NCI-H82 treated with DMSO at 0.1 percent for 48 hours (cell line): ENCODE measurements around the gene FHOD1.

Experiments used
- DNase-seq: peaks from one replicate; lab custom pipeline; 2025; ENCODE audit not compliant: unreplicated experiment; lab: John Stamatoyannopoulos, UW

FHOD1 gene

DNA sequence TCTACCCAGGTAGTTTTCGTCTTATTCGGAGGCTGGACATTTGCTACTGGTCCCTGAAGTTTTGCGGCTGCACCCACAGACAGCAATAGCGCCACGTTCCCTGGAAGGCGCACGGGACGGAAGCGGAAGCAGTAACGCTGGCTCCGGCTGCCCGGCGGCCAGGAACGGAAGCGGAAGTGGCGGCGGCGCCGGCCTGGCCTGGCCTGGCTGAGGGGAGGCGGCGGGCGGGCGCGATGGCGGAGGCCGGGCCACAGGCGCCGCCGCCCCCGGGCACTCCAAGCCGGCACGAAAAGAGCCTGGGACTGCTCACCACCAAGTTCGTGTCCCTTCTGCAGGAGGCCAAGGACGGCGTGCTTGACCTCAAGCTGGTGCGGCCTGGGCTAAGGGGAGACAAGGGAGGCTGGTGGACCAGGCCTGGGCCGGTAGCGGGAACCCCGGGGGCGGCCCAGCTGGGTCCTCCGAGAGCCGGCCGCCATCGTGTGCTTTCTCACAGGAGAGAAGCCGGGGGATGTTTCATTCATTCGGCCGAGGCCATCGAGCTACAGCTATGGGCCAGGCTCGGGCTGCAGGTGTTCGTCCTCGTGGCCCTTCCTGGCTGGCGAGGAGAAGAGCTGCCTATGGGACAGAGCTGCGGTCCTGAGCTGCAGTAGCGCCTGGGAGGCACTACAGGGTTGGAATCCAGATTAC is 55.1 kb downstream of the FHOD1 start, which contains the start of gene E2F4:
E2F4 (plus strand) TSS at position 161 of the 687 bp plus-strand sequence; CDS start at position 234, 73 bp downstream.
- DNase-seq: peak; percentile 65

DNA sequence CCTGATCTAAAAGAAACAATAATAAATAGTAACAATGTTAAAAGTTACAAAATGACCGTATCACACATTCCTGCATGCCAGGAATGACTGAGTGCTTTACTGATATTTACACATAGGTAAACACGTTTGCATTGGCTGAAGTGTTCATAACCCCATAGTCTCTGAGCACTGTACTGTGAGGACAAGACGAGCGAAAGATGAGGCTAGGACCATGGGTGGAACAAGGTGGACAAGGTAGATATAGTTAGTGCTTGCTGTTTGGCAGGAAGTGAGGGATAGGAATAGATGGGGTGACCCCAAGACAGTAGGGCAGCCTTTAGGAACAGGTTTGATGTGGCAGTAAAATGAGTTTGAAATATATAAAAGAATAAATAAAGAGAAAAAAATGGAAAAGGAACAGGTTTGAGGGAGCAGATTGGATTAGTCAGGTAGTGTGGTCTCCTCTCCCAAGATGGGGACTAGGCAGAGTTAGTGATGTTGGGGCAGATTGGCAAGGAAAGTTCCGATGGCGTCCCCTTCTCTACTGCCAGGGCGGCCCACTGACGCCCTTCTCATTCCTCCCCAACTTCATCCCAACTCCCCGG is 55.8 kb downstream of the FHOD1 start:
- no peak for DNase-seq

DNA sequence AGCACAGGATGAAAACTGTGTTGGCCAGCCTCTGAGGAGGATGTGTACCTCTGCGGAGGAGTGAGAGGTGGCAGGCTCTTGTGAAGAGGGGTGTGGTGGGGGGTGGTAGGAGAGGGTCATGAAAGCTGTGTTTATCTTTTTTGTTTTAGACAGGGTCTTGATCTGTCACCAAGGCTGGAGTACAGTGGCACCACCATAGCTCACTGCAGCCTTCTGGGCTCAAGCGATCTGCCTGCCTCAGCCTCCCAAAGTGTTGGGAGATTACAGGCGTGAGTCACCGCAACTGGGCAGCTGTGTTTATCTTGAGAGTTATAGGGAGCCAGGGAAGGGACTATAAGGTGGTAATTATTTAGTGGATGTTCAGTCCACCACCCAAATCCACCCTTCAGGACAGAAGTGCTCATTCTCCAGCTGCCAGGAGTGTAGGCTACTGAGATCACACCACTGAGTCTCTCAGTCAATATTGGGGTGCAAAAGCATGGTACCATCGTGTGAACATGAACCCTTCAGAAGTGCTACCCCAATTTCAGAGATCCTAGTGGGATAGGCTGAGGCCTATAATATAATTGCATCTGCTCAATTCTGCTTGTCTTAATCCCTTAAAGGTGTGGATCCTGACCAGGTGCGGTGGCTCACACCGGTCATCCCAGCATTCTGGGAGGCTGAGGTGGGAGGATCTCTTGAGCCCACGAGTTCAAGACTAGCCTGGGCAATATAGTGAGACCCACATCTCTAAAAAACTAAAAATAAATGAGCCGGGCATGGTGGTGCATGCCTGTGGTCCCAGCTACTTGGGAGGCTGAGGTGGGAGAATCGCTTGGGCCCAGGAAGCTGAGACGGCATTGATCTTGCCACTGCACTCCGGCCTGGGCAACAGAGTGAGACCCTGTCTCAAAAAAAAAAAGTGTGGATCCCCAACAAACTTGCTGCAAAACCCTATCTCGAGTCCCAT is 56.6 kb downstream of the FHOD1 start:
- DNase-seq: no peak

DNA sequence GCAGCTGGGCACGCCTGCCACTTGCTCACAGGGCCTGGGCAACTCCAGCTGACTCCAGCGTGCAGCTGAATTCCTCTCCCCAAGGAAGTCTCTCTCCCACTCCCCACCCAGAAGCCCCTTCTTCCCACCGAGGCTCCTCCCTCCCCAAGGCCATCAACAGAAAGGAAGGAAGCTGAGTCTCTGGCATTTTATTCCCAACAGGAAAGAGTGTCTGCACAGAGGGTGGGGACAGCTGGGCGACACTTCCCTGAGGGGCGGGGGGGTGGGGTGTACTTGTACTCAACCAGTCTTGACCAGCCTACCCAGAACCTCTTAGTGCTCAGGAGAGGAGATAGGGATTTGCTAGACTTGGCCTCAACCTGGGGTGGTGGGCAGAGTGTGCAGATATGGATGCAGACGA is 57.2 kb downstream of the FHOD1 start, which contains the start of gene EXOC3L1:
EXOC3L1 (minus strand) TSS at position 96 of the 400 bp plus-strand sequence. CDS start 460 bp downstream, outside the sequence.
- no peak for DNase-seq

- no peak for DNase-seq
Measured at GRCh38 chr16:67188798-67189197, 58.5 kb downstream of the FHOD1 start.

GRCh38 chr16:67188323-67188722 is 59.0 kb downstream of the FHOD1 start:
- DNase-seq: no peak

GRCh38 chr16:67187175-67187890 is 59.9 kb downstream of the FHOD1 start:
- DNase-seq: no peak

- no peak for DNase-seq
Measured at GRCh38 chr16:67186550-67186950, 60.7 kb downstream of the FHOD1 start.

- DNase-seq: no peak
Measured at GRCh38 chr16:67185651-67186134, 61.6 kb downstream of the FHOD1 start.

DNA sequence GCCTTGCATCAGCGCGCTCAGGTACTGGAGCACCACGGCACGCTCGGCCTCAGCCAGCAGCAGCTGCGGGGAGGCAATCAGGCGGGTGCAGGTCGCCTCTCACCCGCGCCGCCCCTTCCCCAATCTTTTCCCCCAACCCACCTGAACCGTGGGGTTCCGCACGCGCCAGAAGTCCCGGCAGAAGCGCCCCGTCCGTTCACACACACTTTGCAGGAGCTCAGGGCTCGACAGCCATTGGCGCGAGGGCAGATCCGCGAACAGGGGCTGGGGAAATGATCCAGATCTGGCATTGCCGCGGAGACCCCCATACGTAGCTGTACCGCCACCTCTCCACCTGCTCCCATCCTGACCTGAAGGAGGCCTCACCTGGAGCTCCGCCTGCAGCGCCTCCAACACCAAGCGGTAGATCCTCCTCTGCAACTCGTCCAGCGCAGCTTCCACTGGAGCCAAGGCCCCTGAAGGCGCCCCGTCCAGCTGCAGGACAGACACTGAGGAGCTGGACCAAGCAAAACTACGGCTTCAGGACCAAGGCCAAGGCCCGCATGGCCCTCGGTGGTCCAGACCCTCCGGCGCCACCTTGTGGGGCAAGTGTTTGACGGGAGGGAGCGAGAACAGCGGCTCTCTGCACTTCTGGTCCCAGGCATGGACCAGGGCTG is 62.2 kb downstream of the FHOD1 start:
- DNase-seq: peak; percentile 35

GRCh38 chr16:67184453-67184994 is 62.8 kb downstream of the FHOD1 start:
- no peak for DNase-seq

- peak; percentile 96 for DNase-seq
Measured at GRCh38 chr16:67183627-67184452, 63.4 kb downstream of the FHOD1 start, which contains the start of gene MATCAP1. Gene MATCAP1 (minus strand): TSS chr16:67183963. CDS start chr16:67180610, 3,353 bp downstream.

- DNase-seq: no peak
Measured at GRCh38 chr16:67183284-67183626, 64.0 kb downstream of the FHOD1 start.

- DNase-seq: no peak
Measured at GRCh38 chr16:67182288-67182687, 65.0 kb downstream of the FHOD1 start.

GRCh38 chr16:67181346-67181745 is 65.9 kb downstream of the FHOD1 start:
- no peak for DNase-seq

DNA sequence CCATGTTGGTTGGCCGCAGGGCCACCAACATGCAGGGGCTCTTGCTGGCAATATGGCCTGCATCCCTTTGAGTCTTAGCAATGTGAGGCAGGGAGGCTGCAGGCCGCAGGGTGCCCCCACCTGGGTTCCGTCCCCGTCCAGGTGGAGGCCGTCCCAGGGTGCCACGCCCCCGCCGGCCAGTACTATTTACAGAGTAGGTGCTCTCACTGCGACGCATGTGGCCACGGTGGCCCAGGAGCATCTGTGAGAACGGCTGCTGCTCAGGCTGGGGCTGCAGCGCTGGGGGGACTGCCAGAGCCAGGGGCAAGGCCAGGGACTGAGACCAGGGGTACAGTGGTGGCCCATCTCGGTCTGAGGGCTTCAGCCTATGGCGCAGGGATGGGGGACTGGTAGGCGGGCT is 67.1 kb downstream of the FHOD1 start:
- no peak for DNase-seq

DNA sequence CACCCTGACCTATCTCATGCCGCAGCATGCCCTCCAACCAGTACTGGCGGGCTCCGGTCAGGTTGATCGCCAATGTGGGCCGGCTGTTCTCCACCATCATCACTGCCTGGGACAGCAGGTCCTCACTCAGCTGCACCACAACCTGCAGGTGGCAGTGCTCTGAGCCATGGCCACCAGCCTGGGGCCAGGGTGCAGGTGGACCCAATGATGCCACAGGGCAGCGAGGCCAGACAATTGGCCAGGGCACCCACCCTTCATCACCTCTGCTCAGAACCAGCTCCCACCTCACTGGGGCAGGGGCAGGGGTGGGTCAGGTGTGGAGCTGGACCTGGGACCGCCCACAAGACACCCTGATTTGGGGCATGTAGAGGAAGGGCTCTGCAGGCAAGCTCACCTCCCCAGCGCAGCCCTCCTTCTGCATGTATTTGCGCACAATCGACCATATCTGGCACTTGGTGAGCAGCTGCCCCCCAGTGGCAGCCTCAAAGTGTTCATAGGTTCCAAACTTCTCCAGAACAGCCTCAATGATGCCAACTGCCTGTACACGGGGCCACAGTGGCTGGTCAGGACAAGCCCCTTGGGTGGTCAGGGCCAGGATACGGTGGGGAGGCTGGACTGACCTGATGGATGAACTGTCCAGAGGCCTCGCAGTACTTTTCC is 67.7 kb downstream of the FHOD1 start:
- no peak for DNase-seq
